ENCODE results near the gene SORBS1.

Gene SORBS1

GRCh38 chr10:95561177-95561863, at the start of gene SORBS1:
SORBS1 (minus strand) TSS chr10:95561371; CDS start chr10:95441135, 120,236 bp downstream.
- DNase-seq = peak; percentile 83

GRCh38 chr10:95610727-95611126, 49.6 kb upstream of the SORBS1 start:
- no peak for DNase-seq

GRCh38 chr10:95606922-95607321, 45.8 kb upstream of the SORBS1 start:
- DNase-seq = no peak

GRCh38 chr10:95605163-95605562, 44.0 kb upstream of the SORBS1 start:
- no peak for DNase-seq

- no peak for DNase-seq
Observed at GRCh38 chr10:95604630-95605029, 43.5 kb upstream of the SORBS1 start.

GRCh38 chr10:95602382-95602781, 41.2 kb upstream of the SORBS1 start:
- no peak for DNase-seq

GRCh38 chr10:95601116-95601719, 40.0 kb upstream of the SORBS1 start:
- peak; percentile 42 for DNase-seq

GRCh38 chr10:95600158-95600557, 39.0 kb upstream of the SORBS1 start:
- DNase-seq = no peak

- no peak for DNase-seq
Observed at GRCh38 chr10:95597788-95598187, 36.6 kb upstream of the SORBS1 start.

- DNase-seq = no peak
Observed at GRCh38 chr10:95588025-95588424, 26.9 kb upstream of the SORBS1 start.

GRCh38 chr10:95579835-95580535, 18.8 kb upstream of the SORBS1 start:
- DNase-seq = no peak

- DNase-seq = no peak
Observed at GRCh38 chr10:95579292-95579691, 18.1 kb upstream of the SORBS1 start.

GRCh38 chr10:95578619-95579018, 17.4 kb upstream of the SORBS1 start:
- no peak for DNase-seq

- DNase-seq = no peak
Observed at GRCh38 chr10:95574649-95575365, 13.6 kb upstream of the SORBS1 start.

GRCh38 chr10:95573964-95574604, 12.9 kb upstream of the SORBS1 start:
- no peak for DNase-seq

GRCh38 chr10:95573527-95573926, 12.4 kb upstream of the SORBS1 start:
- DNase-seq = no peak

GRCh38 chr10:95572131-95572820, 11.1 kb upstream of the SORBS1 start:
- no peak for DNase-seq

GRCh38 chr10:95571390-95571789, 10.2 kb upstream of the SORBS1 start:
- DNase-seq = no peak

GRCh38 chr10:95569368-95569767, 8.2 kb upstream of the SORBS1 start:
- DNase-seq = no peak

GRCh38 chr10:95567903-95568630, 6.9 kb upstream of the SORBS1 start:
- no peak for DNase-seq

- DNase-seq = no peak
Observed at GRCh38 chr10:95566136-95566535, 5.0 kb upstream of the SORBS1 start.

GRCh38 chr10:95565336-95565735, 4.2 kb upstream of the SORBS1 start:
- no peak for DNase-seq
